Cardiac septum (tissue), 1 donor: ENCODE data around the gene DAGLA. TPM values are rescaled to one million over a fixed set of nuclear protein-coding genes. Genes with fewer than 3 reads are reported as not detected.
A peak's percentile ranks its signal among the peaks of the same experiment; 100 is the strongest.

Experiments used
- DNase-seq: peaks from one replicate; pipeline ENCODE4 v3.0.0-alpha.2; 2020; ENCODE audit warnings: low spot score
- intact Hi-C: fragments of 100-400 bp; cut with DNase I; formaldehyde crosslinking; loops from one replicate; pipeline ENCODE4 v1.14.0; 2022
- total RNA-seq: library from RNA; stranded (reverse); fragmentation: NEBNext Ultra II Directional; extraction: Animal tissue kit (Norgen Biotek cat#: 25700); gene quantifications from one replicate; pipeline ENCODE4 v1.2.1, GENCODE V29; 2021
- donor health status: DM: no; HTN: no; CAD: no.

DAGLA gene
- total RNA-seq, 1 donor from 2014 or later, result 3.3 TPM

DNA sequence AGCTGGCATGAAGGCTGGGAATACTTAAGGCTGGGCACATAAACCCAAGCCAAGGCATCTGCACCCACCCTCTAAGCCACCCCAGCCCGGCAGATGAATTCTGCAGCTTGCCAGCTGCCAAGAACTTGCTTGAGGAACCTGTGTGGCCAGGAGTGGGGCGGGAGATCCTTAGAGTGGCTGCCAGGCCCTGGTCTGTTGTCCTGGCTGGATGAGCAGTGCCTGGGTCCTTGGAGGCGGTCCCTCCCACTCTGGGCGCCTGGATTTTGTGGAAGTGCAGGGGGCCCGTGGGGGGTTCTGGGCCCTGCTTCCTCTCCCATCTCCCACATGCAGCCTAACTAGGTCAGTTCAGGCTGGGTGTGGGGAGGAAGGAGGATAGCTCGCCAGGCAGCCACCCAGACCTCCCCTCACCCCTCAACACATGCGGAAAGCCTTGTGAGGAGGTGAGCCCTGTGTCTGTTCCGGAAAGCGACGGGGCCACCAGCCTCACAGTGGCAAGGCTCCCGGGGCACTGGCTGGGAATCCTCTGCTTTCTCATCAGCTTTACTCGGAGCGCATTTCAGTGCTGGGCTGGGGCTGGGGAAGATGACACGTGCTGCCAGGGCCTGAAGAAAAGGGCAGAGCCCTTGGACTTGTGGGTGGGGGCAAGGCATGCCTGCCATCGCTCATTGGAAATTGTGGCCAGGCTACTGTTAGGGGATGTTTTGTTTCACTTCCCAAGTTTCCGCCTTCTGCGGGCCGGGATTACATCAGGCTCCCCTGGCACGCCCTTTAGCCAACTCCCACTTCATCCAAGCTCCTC, 8.4 kb downstream of the DAGLA start:
- DNase-seq, result no peak
- intact Hi-C loops, result no loop called here

DNA sequence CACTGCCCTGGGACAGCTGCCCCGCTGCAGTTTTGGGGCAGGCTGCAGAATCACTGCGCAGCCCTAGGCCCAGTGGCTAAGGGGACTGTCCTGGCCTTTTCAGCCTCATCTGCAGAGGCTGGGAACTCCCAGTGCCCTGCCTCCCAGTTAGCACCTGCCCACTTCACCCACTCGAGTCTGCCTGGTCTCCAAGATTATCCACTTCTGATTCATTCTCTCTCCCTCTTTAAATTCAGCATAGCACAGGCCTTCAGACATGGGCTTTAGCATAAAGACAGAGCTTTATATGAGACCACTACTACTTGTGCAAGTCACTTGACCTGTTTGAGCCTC, 8.9 kb downstream of the DAGLA start:
- DNase-seq, result no peak
- intact Hi-C loops, result no loop called here

DNA sequence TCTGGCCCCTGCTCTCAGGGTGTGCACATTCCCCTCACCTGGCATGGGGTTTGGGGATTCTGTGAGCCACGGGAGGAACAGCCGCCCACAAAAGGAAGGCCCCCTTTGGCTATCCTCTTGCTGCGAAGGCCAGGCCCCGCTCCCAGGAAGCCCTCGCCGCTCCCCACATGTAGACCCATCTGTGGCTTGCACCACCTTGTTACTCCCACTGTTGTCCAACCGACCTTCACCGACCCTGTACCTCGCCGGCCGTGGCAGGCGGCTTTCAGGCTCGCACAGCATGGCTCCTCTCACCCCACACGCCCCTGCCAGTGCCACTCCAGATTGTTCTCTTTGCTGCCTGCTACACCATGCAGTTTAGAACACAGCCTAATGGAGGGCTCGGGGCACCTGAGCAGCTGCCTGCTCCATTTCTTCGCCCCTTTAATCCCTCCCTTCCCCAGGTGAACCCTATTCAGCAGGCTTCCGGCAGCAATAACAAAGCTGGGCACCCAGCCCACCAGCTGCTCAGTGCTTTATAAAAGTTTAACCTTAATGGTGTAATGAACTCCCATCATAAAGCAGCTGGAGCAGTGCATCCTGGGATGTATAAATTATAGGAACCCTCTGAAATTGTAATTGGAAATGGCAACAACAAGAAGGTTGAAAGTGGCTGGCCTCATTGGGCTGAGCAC, 10.7 kb downstream of the DAGLA start:
- DNase-seq, result no peak
- intact Hi-C loops, result no loop called here

DNA sequence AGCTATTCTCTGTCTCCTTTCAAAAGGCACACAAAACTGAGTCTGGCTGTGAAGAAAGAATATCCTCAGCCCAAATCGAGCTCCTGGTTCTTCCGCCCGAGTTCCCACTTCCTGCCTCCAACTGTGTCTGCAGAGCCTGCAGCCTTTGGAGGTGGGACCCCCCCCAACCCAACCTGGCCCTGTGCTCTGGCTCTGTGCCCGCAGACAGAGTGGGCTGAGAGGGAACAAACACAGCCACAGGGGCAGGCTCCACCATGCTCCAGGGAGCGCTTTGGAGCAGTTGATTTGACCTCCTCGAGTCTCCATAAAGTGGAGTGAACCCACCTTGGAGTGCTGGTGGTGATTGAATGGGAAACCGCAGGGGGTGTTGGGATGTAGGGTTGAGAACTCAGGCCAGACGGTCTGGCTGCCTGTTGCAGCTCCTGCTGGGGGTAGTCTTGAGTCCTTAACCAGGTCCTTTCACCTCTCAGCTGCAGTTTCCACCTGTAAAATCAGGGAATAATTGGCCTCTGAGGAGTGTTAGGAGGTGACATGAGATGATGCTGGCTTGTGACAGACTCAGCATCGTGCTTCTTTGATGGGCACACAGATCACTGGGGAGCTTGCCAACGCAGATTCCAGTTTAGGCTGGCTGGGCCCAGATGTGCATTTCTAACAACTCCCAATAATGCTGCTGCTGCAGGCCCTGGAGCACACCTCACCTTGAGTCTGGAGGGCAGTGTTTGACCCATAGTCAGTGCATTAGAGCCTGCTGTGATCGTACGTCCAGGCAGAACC, 11.4 kb downstream of the DAGLA start:
- intact Hi-C loops, result no loop called here
- no peak for DNase-seq

DNA sequence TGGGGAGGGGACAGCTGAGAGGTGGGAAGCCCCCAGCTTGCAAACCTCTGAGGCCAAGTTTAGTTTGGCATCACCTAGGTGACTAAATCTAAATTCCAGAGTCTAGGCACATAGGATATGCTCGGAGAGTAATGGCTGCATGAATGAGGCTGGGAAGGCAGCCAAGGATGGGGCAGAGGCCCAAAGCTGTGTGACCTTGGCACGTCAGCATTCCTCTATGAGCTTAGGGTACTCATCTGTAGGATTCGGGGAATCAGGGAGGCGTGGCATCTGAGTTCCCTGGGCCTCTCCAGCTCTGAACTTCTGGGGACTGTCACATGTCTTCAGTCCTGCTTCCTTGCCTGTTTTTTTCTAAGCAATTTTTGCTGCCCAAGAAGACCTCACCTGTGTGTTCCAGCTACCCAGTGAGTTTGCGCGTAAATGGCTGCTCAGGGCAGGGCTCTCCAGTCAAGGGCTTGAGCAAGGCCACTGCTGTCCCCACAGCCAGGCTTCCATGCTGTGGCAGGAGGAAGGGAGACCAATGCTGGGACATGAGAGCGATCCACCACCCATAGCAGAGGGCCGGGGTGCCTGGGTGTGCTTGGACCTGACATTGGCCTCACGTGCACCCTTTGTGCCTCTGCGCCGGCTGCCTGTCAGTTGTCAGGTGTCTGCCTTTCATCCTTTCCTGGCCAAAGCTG, 13.9 kb downstream of the DAGLA start:
- no peak for DNase-seq
- intact Hi-C loops, result no loop called here

DNA sequence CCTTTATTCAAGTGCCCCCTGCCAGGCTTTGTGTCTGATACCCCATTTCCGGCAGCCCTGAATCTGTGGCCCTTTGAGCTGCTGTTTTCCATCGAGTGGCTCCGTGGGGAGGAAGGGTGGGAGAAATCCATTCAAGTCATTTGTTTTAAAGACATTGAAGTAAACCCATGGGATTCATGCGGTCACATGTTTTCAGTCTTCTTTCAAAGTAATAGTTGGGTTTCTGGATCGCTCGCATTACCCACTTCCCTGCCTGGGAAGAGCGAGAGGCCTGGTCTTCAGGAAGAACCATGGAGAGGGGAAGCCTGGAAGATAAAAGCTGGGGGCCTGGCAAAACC, 14.4 kb downstream of the DAGLA start:
- no peak for DNase-seq
- intact Hi-C loops, result no loop called here

DNA sequence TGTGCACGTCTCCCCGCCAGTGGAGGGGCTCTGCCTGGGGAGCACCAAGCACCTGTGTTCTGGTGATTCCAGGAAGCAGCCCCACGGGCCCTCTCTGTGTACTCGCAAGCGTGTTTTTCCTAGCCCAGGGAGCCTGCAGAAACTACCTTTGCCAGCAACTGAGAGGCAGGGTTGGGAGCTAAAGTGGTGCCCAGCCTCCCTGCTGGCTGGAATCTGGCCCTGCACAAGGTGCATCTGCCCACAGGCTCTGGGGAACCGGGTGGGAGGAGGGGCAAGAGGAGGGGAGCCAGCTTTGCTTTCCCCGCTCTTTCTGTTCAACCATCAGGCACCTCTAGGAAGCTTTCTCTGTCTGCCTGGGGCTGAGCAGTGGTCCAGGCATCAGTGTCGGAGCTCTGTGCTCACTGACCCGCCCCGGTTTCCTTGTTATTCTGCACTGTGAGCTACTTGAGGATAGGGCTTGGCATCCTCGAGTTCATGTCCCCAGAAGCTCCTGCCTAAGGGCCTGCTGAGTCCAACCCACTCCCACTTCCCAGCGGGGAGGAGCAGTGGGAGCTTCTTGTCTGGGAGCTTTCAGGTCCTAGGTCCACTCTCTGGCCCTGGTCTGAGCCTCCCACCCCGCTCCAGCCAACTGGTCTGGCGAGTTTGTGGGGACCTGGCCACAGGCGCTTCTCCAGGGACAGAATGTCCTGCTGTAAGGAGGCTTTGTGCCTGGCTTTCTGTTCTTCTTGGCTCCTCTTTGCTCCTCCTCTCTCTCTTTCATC, 14.9 kb downstream of the DAGLA start:
- intact Hi-C loops, result loop anchor here (5.0 kb wide), 1 partner anchor 37 kb away; no protein-coding TSS in a partner anchor

DNA sequence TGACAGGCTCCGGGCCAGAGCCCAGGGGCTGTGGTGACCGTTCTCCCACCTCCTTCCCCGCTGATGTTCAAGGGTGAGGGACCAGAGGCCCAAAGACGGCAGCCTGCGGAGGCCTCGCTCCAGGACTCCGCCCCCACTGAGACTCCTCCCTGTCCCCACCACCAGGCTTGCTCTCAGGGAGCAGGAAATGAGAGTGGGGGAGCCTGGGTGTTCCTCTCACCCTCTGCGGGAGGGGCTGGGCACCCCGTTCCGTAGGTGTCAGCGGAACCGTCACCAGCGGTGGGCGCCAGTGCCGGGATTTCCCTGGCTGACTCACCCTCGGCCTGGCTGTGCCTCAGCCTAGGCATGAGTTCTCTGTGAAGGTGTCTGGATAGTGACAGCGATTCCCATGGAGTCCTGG, 15.7 kb downstream of the DAGLA start:
- intact Hi-C loops, result loop anchor here (5.0 kb wide), 1 partner anchor 36 kb away; no protein-coding TSS in a partner anchor

More for the DNA sequence above, 14.9 kb downstream of the DAGLA start:
- no peak for DNase-seq

DNA sequence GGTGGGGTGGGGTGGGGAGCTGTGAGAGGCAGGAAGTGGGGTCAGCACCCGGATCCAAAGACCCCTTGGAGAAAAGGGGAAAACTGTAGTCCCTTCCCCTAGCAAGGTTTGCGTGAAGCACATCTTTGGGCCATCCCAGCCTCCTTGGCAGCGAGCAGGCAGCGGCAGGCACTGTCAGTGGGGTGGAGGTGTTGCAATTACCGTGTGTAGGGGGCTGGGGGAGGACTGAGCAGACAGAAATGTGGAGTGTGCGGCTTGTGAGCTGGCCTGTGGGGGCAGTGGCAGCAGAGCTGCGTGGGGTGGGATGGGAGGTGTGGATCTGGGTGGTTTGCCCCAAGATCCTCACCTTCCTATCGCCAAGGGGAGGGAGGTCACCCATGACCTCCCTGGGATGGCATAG, 16.4 kb downstream of the DAGLA start:
- no peak for DNase-seq
- intact Hi-C loops, result loop anchor here (5.0 kb wide), 1 partner anchor 36 kb away; no protein-coding TSS in a partner anchor

More for the DNA sequence above, 15.7 kb downstream of the DAGLA start:
- DNase-seq, result peak; percentile 86

DNA sequence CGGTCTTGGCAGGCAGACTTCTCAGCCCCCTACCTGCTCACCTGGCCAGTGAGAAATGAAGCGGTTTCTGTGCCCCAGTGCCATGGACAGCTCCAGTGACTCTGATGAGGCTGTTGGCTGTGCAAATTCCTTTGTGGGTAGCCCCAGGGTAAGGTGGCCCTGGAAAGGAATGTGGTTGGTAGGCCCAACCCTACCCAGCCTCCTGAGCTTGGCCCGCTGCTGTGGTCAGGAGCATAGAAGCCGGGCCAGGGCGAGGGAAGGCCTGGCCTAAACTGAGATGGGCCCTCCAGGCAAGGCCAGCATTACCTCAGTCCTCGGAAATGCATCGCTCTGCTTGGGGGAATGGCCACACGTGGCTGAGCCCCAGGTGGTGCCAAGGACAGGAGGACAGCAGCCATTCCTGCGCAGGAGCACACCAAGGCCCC, 16.9 kb downstream of the DAGLA start:
- intact Hi-C loops, result loop anchor here (5.0 kb wide), 1 partner anchor 35 kb away; no protein-coding TSS in a partner anchor
- DNase-seq, result no peak

DNA sequence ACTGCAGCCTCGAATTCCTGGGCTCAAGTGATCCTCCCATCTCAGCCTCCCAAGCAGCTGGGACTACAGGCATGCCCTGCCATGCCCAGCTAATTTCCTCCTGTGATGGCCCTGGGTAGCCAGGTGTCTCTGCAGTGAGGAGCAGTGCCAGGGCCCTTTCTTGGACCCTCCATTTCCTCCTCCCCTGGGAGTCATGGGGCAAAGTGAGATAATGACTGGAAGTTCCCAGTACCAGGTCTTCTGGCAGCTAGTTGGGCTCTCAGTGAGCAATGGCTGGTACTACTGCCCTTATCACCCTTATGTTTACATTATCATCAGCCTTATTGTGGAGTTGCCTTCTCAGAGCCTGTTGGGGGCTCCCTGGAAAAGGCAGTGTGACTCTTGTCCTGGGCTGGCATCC, 17.6 kb downstream of the DAGLA start:
- DNase-seq, result no peak
- intact Hi-C loops, result loop anchor here (5.0 kb wide), 1 partner anchor 35 kb away; no protein-coding TSS in a partner anchor

DNA sequence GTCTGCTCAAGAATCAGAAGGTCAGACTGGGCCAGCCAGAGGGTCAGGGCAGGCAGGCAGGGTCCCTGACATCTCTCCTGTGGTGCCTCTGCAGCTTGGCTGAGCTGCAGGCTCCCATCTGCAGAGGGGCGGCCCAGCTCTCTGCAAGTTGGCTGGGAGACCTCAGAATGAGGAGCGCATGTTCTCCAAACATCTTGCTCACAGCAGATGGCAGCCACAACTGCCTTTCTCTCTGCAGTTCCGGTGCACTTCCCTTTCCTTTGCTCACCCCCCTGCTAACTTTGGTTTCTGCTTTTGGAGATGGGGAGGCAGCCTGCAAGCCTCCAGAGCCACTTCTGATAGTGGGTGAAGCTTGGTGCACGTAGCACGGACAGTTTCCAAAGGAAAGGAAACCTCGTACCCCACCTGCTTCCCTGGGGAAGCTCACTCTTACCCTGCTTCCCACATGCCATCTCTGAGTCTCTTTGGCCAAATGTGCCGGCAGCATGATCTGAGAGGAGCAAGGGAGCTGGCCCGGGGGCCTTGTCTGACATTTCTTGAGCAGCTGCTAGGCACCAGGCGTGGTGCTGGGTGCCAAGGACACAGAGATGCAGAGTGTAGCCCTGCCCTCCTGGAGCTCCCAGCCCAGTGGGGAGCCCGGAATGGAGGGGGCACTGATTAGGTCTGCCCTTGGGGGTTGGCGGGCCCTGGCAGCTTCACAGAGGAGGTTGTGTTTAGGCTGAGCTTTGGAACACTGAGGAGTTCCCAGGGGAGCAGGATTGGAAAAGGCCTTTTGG, 18.2 kb downstream of the DAGLA start:
- no peak for DNase-seq
- intact Hi-C loops, result loop anchor here (5.0 kb wide), 1 partner anchor 34 kb away; no protein-coding TSS in a partner anchor

DNA sequence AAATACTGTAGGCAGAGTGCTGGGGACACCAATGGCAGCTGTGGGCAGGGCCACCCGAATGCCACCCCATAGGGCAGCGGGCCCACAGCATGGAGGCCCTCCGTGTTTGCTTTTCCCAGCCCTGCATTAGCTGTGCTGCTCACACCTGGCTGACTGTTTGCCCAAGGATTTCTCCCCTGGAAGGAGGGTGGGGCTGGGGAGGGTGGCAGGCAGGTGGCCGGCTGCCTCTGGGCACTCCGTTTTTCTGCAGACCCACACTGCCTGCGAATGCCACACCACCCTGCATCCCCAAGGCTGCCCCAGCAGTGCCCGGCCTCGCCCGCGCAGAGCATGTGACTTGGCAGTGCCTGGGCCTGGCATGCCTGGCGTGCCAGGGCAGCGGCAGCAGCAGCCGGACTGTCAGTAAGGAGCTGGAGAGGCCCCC, 19.6 kb downstream of the DAGLA start:
- intact Hi-C loops, result loop anchor here (5.0 kb wide), 1 partner anchor 33 kb away; no protein-coding TSS in a partner anchor

DNA sequence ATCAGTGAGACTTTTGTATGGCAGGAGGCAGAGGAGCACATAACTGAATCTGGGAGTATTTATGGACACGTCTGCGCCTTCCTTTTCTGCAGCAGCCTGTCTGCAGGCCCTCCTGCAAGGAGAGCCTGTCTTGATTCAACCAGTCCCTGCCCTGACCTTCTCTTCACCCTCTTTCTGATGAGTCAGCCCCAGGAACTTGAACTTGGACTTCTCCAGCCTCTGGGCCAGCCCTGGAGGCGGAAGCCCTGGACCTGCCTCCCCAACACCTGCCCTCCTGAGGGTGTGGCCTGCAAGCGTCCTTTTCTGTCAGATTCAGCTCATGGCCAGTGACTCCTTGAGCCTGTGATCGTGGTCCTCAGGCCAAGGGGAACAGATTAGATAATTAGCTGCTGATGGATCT, 20.0 kb downstream of the DAGLA start:
- no peak for DNase-seq
- intact Hi-C loops, result no loop called here

More for the DNA sequence above, 19.6 kb downstream of the DAGLA start:
- DNase-seq, result no peak

DNA sequence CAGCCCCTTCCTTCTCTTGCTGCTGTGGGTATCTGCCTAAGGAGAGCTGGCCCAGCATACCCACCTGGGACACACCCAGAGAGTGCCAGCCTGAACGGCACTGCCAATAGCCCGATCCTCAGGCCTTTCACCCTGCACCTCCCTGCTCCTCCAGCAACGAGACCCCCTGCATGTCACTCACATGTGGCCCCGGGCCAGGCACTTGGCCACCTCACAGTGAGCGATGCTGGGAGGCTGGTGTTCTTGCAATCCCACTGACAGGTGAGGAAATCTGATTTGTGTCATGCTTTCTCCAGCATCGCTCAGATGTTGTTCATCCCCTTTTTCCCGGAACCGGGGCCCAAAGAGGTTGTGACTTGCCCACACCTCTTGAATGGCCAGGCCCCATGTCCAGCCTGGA, 20.5 kb downstream of the DAGLA start:
- intact Hi-C loops, result no loop called here
- no peak for DNase-seq

DNA sequence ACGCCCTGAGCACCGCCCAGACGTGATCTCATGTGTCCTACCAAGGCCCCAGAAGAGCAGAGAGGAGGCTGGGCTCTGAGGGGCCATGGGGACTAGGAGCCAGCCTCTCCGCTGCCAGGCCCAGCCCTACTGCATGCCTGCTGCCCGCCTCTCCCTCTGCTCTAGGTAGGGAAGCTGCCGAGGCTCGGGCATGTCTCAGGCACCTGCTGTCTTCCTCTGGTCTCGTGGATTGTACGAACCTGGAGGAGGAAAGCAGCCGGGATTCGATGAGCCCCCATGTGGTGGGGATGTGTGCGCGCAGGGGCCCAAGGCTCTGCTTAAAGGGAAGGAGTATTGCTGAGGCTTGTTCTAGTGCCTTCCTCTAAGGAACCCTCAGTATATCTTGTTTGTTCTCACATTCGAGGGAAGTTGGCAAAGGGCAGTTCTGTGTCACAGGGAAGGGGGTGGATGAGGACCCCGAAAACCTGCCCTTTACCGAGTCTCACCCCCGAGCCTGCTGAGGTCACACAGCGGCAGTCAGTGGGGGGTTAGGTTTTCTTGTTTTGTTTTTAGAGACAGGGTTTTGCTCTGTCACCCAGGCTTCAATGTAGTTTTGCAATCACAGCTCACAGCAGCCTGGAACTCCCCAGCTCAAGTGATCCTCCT, 21.2 kb downstream of the DAGLA start:
- DNase-seq, result no peak
- intact Hi-C loops, result no loop called here

DNA sequence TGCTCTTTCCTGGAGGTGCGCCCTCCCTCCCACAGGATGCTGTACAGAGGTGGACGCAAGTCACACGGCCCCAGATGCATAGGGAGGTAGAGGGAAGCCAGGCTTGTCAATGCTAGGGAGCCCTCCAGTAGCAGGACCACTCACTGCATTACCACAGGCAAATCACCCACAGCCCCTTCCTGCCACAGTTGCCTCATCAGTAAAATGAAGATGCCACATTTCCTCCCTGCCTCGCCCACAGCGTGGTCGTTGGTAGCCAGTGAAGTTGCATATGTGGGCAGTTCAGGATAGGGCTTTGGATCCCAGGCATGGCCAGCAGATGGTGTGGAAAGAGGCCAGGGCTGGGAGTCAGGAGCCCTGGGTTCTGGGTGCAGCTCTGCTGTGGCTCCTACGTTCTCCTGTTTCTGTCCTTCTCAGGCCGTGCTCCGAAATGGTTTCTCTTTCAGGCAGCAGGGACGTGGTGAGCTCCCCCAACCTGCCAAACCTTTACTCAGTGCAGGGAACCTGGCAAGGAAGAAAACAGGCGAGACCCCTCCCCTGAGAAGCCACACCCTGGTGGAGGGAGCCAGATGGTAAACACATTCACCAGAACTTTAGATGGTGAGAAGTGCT, 22.6 kb downstream of the DAGLA start:
- DNase-seq, result no peak
- intact Hi-C loops, result no loop called here
